SK-N-SH treated with all-trans-retinoic acid at 6 μM for 48 hours (cell line): ENCODE measurements around the gene GSDMA.

ENCODE experiments used
- ATAC-seq: fragments of 200-7000 bp; cut with Tn5 transposase; 3 replicates; pipeline ENCODE4 v1.9.1; 2020; ENCODE audit warnings: mild to moderate bottlenecking, moderate library complexity
- ARNTL ChIP-seq: fragments of 450-650 bp; formaldehyde crosslinking; IDR thresholded peaks from 2 replicates; pipeline ENCODE4 v1.5.0; 2020; ENCODE audit warnings: low read depth, mild to moderate bottlenecking, moderate library complexity, borderline replicate concordance
- BACH2 ChIP-seq: fragments of 250-450 bp; sonication (Bioruptor Pico); IDR thresholded peaks from 2 replicates; pipeline ENCODE4 v1.9.0; 2021; ENCODE audit warnings: mild to moderate bottlenecking, borderline replicate concordance
- CREB5 ChIP-seq: fragments of 250-450 bp; sonication (Bioruptor Pico); IDR thresholded peaks from 2 replicates; pipeline ENCODE4 v1.5.1; 2020; ENCODE audit warnings: low read depth, mild to moderate bottlenecking, moderate library complexity
- CSDC2 ChIP-seq: fragments of 250-450 bp; sonication (Bioruptor Pico); IDR thresholded peaks from 2 replicates; pipeline ENCODE4 v1.5.0; 2020; ENCODE audit warnings: mild to moderate bottlenecking, moderate library complexity
- CSRNP3 ChIP-seq: fragments of 250-450 bp; sonication (Bioruptor Pico); IDR thresholded peaks from 2 replicates; pipeline ENCODE4 v1.5.1; 2021; ENCODE audit warnings: mild to moderate bottlenecking, moderate library complexity
- ESRRG ChIP-seq: fragments of 250-450 bp; sonication (Bioruptor Pico); IDR thresholded peaks from 2 replicates; pipeline ENCODE4 v1.6.1; 2021; ENCODE audit warnings: mild to moderate bottlenecking
- GLIS3 ChIP-seq: fragments of 250-450 bp; sonication (Bioruptor Pico); IDR thresholded peaks from 2 replicates; pipeline ENCODE4 v1.5.0; 2020; ENCODE audit warnings: mild to moderate bottlenecking, moderate library complexity
- ISL1 ChIP-seq: fragments of 250-450 bp; sonication (Bioruptor Pico); IDR thresholded peaks from 2 replicates; pipeline ENCODE4 v2.1.2; 2022; ENCODE audit warnings: mild to moderate bottlenecking, moderate library complexity
- OSR1 ChIP-seq: fragments of 250-450 bp; sonication (Bioruptor Pico); IDR thresholded peaks from 2 replicates; pipeline ENCODE4 v1.8.0; 2022; ENCODE audit warnings: moderate library complexity, mild to moderate bottlenecking, inconsistent platforms
- PATZ1 ChIP-seq: fragments of 250-450 bp; sonication (Bioruptor Pico); IDR thresholded peaks from 2 replicates; pipeline ENCODE4 v1.8.0; 2020; ENCODE audit warnings: mild to moderate bottlenecking, moderate library complexity, borderline replicate concordance
- POU6F1 ChIP-seq: fragments of 250-450 bp; sonication (Bioruptor Pico); IDR thresholded peaks from 2 replicates; pipeline ENCODE4 v1.8.0; 2021; ENCODE audit warnings: low read depth, mild to moderate bottlenecking, moderate library complexity, borderline replicate concordance
- PPARA ChIP-seq: fragments of 250-450 bp; sonication (Bioruptor Pico); IDR thresholded peaks from 2 replicates; pipeline ENCODE4 v1.5.0; 2020; ENCODE audit warnings: mild to moderate bottlenecking, borderline replicate concordance
- SNAI2 ChIP-seq: fragments of 250-450 bp; sonication (Bioruptor Pico); IDR thresholded peaks from 2 replicates; pipeline ENCODE4 v1.5.0; 2020; ENCODE audit warnings: mild to moderate bottlenecking, moderate library complexity
- TCF4 ChIP-seq: fragments of 250-450 bp; sonication (Bioruptor Pico); IDR thresholded peaks from 2 replicates; pipeline ENCODE4 v1.8.0; 2021; ENCODE audit warnings: mild to moderate bottlenecking, moderate library complexity, borderline replicate concordance
- TSHZ2 ChIP-seq: fragments of 250-450 bp; sonication (Bioruptor Pico); IDR thresholded peaks from 2 replicates; pipeline ENCODE4 v1.5.0; 2020; ENCODE audit warnings: mild to moderate bottlenecking, moderate library complexity
- ZFP30 ChIP-seq: fragments of 450-650 bp; formaldehyde crosslinking; IDR thresholded peaks from 2 replicates; pipeline ENCODE4 v1.5.0; 2022; ENCODE audit warnings: mild to moderate bottlenecking, moderate library complexity
- ZNF565 ChIP-seq: fragments of 450-650 bp; formaldehyde crosslinking; conservative IDR thresholded peaks from 2 replicates; pipeline ENCODE4 v1.5.0; 2020; ENCODE audit warnings: low read depth, mild to moderate bottlenecking, moderate library complexity
- ZNF70 ChIP-seq: fragments of 450-650 bp; formaldehyde crosslinking; IDR thresholded peaks from 2 replicates; pipeline ENCODE4 v1.5.0; 2020; ENCODE audit warnings: mild to moderate bottlenecking, moderate library complexity
- ZNF8 ChIP-seq: fragments of 450-650 bp; formaldehyde crosslinking; IDR thresholded peaks from 2 replicates; pipeline ENCODE4 v1.5.0; 2020; ENCODE audit warnings: mild to moderate bottlenecking, moderate library complexity

Gene GSDMA

GRCh38 chr17:39975801-39976200 is 13.0 kb downstream of the GSDMA start:
- ATAC-seq: no peak
- no peak for TF ChIP-seq PATZ1
- TF ChIP-seq CREB5 (CRISPR knock-in tag): no peak
- TF ChIP-seq ARNTL (CRISPR knock-in tag): no peak
- TF ChIP-seq PPARA (CRISPR knock-in tag): no peak
- no peak for TF ChIP-seq ZFP30 (CRISPR knock-in tag)
- no peak for TF ChIP-seq CSDC2 (CRISPR knock-in tag)
- no peak for TF ChIP-seq GLIS3
- TF ChIP-seq ISL1 (CRISPR knock-in tag): no peak
- TF ChIP-seq, all 23 proteins: peak for 0

GRCh38 chr17:39979016-39979670 is 16.3 kb downstream of the GSDMA start:
- TF ChIP-seq ZNF70 (CRISPR knock-in tag): no peak
- TF ChIP-seq ISL1 (CRISPR knock-in tag): no peak
- TF ChIP-seq ZFP30 (CRISPR knock-in tag): no peak
- no peak for TF ChIP-seq OSR1
- TF ChIP-seq CSRNP3 (CRISPR knock-in tag): no peak
- TF ChIP-seq ZNF8: no peak
- no peak for TF ChIP-seq ESRRG (CRISPR knock-in tag)
- no peak for TF ChIP-seq ARNTL (CRISPR knock-in tag)
- TF ChIP-seq TSHZ2 (CRISPR knock-in tag): no peak
- TF ChIP-seq TCF4 (CRISPR knock-in tag): no peak
- TF ChIP-seq CSDC2 (CRISPR knock-in tag): no peak
- TF ChIP-seq GLIS3: no peak
- TF ChIP-seq PPARA (CRISPR knock-in tag): no peak
- no peak for TF ChIP-seq PATZ1
- no peak for TF ChIP-seq POU6F1 (CRISPR knock-in tag)
- TF ChIP-seq ZNF565 (CRISPR knock-in tag): no peak
- TF ChIP-seq BACH2: no peak
- no peak for TF ChIP-seq CREB5 (CRISPR knock-in tag)
- no peak for TF ChIP-seq SNAI2
- no peak for ATAC-seq
